ENCODE results near the gene CDCP1. TPM values are rescaled to one million over a fixed set of nuclear protein-coding genes. Genes with fewer than 3 reads are reported as not detected.
A peak's percentile ranks its signal among the peaks of the same experiment; 100 is the strongest.

The CDCP1 gene
- total RNA-seq, 3 donors from 2014 or later (not counting 1 experiment from before 2014, with no cell fraction given) = 0.38 to 0.61 (median 0.48) TPM

DNA sequence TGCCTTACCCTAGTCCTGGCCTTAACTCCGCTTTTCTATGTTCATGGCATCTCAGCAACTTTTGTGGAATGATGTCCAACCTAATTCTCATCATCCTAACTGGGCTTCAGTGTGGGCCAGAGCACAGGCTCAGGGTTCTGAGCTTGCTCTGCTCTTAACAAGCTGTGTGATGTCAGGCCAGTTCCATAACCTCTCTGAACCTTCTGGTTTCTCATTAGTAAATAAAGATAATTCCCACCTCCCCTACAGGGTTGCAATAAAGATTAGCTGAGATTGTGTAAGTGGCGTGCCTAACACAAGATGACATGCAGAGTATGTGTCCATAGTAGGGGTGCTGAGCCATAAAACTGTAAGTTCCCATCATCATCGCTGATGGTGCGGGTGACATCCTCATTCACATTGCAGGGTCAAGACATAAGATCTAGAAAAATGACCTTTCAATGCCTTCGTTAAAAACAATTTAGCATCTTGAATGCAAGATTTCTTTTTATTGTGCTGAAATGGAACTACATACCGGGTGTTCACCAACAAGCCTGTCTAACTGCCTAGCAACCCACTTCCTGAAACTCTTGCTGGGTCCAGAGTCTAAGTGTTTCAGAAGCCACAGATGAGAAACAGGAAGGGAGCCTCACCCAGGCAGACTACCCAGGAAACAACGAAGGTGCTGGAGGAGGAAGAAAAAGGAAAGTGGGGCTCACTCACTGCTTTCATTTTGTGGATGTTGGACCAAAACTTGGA, 36.2 kb downstream of the CDCP1 start:
- peaks cover 47 to 53% of the 10 kb centered on the region in 2 donors for H3K4me1 Mint-ChIP-seq
- 49% methylated on average over 7 of the region's 7 CpGs for WGBS (ENCODE audit: insufficient coverage)
- H3K36me3 Mint-ChIP-seq = no peaks in the 10 kb centered on the region
- peak; percentile 40 to 70 (median 44) for ATAC-seq
- no peaks in the 10 kb centered on the region for H3K9me3 Mint-ChIP-seq
- Histone ChIP-seq H3K36me3 (ENCODE audit: control insufficient read depth, insufficient read depth, low read length) (no peaks in the 10 kb centered on the region), H3K9me3 (ENCODE audit: control insufficient read depth, insufficient read depth, low read length) (no peaks in the 10 kb centered on the region), H3K27me3 (ENCODE audit: control insufficient read depth, insufficient read depth, low read length) (no peaks in the 10 kb centered on the region), H3K4me1 (ENCODE audit: control insufficient read depth, insufficient read depth, low read length) (peaks cover 46% of the 10 kb centered on the region), H3K27ac (ENCODE audit: low read length) (peak overlapping the region; percentile 17), H3K4me3 (ENCODE audit: low read length) (no peak overlapping the region)
- DNase-seq = peak in 1 of 2 donors; percentile 68
- peaks cover 0 to 6% of the 10 kb centered on the region in 2 donors for H3K27me3 Mint-ChIP-seq (ENCODE audit: low read depth in 2 of 2)
- peak overlapping the region; percentile 70 for H3K4me3 Mint-ChIP-seq
- peak overlapping the region; percentile 79 for H3K27ac Mint-ChIP-seq
- intact Hi-C loops (cut with micrococcal nuclease) = loop anchor here (5.0 kb wide), 1 partner anchor 68 kb away; no protein-coding TSS in a partner anchor
- TF ChIP-seq, protein P1, sequence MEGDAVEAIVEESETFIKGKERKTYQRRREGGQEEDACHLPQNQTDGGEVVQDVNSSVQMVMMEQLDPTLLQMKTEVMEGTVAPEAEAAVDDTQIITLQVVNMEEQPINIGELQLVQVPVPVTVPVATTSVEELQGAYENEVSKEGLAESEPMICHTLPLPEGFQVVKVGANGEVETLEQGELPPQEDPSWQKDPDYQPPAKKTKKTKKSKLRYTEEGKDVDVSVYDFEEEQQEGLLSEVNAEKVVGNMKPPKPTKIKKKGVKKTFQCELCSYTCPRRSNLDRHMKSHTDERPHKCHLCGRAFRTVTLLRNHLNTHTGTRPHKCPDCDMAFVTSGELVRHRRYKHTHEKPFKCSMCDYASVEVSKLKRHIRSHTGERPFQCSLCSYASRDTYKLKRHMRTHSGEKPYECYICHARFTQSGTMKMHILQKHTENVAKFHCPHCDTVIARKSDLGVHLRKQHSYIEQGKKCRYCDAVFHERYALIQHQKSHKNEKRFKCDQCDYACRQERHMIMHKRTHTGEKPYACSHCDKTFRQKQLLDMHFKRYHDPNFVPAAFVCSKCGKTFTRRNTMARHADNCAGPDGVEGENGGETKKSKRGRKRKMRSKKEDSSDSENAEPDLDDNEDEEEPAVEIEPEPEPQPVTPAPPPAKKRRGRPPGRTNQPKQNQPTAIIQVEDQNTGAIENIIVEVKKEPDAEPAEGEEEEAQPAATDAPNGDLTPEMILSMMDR (IDR thresholded peaks at IDR 0.05) = no peak

GRCh38 chr3:45106874-45107273, 39.3 kb downstream of the CDCP1 start:
- no peak for DNase-seq
- Histone ChIP-seq H3K4me3 (ENCODE audit: low read length) (no peak overlapping the region), H3K9me3 (ENCODE audit: control insufficient read depth, insufficient read depth, low read length) (no peaks in the 10 kb centered on the region), H3K27me3 (ENCODE audit: control insufficient read depth, insufficient read depth, low read length) (peaks cover 19% of the 10 kb centered on the region), H3K36me3 (ENCODE audit: control insufficient read depth, insufficient read depth, low read length) (no peaks in the 10 kb centered on the region), H3K4me1 (ENCODE audit: control insufficient read depth, insufficient read depth, low read length) (peaks cover 61% of the 10 kb centered on the region), H3K27ac (ENCODE audit: low read length) (no peak overlapping the region)
- WGBS (ENCODE audit: insufficient coverage) = 95% methylated on average over 2 of the region's 2 CpGs
- peak overlapping the region; percentile 3 for H3K4me3 Mint-ChIP-seq
- ATAC-seq = no peak
- H3K27me3 Mint-ChIP-seq (ENCODE audit: low read depth in 2 of 2) = peaks cover 13% of the 10 kb centered on the region in 2 donors
- TF ChIP-seq, protein P1 (IDR thresholded peaks at IDR 0.05) = no peak
- H3K36me3 Mint-ChIP-seq = peaks cover 8% of the 10 kb centered on the region
- no peaks in the 10 kb centered on the region for H3K9me3 Mint-ChIP-seq
- intact Hi-C loops (cut with micrococcal nuclease) = no loop called here
- peak overlapping the region in 1 of 2 donors; percentile 58 for H3K27ac Mint-ChIP-seq
- peaks cover 67% of the 10 kb centered on the region in 2 donors for H3K4me1 Mint-ChIP-seq

GRCh38 chr3:45105855-45106671, 40.1 kb downstream of the CDCP1 start:
- Histone ChIP-seq H3K4me3 (ENCODE audit: low read length) (no peak overlapping the region), H3K27me3 (ENCODE audit: control insufficient read depth, insufficient read depth, low read length) (peaks cover 21% of the 10 kb centered on the region), H3K9me3 (ENCODE audit: control insufficient read depth, insufficient read depth, low read length) (no peaks in the 10 kb centered on the region), H3K27ac (ENCODE audit: low read length) (no peak overlapping the region), H3K36me3 (ENCODE audit: control insufficient read depth, insufficient read depth, low read length) (no peaks in the 10 kb centered on the region), H3K4me1 (ENCODE audit: control insufficient read depth, insufficient read depth, low read length) (peaks cover 64% of the 10 kb centered on the region)
- DNase-seq (peak; percentile 55 to 72), ATAC-seq (peak; percentile 63 to 86 (median 70))
- Mint-ChIP-seq H3K36me3 (peaks cover 8% of the 10 kb centered on the region), H3K4me3 (peak overlapping the region; percentile 68), H3K9me3 (no peaks in the 10 kb centered on the region), H3K27me3 (ENCODE audit: low read depth in 2 of 2) (peaks cover 13% of the 10 kb centered on the region in 2 donors), H3K27ac (peak overlapping the region in 1 of 2 donors; percentile 58), H3K4me1 (peaks cover 69 to 71% of the 10 kb centered on the region in 2 donors)
- TF ChIP-seq, protein P1 (IDR thresholded peaks at IDR 0.05) = no peak
- WGBS (ENCODE audit: insufficient coverage) = 51% methylated on average over 5 of the region's 5 CpGs
- intact Hi-C loops (cut with micrococcal nuclease) = no loop called here

Data from natural killer cell (primary cell).